ENCODE results near the gene IL1RAPL2. TPM values are rescaled to one million over a fixed set of nuclear protein-coding genes. Genes with fewer than 3 reads are reported as not detected.

Gene IL1RAPL2
- total RNA-seq, 4 donors from 2014 or later = 0.16 TPM; not detected in 3

DNA sequence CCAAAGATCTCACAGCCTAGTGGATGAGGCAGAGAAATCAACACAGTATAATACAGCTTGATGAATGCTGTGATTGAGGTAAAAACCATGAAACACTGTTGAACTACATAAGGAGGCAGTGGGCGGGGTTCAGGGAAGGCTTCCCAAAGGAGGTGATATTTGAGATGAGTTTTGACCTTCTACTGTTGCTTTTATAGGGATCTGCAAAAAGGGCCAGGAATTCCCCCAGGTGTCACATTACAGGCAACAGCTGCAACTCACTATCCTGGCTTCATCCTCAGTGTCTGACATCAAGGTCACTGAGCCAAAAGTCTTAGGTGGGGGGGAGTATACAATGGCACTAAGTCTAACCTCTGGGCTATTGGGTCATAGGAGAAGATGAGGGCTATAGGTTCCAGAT, 1070.7 kb downstream of the IL1RAPL2 start:
- no peak overlapping the region for H3K27ac ChIP-seq
- intact Hi-C loops (cut with DNase I; ENCODE audit: low total_unique reads) (no loop called here), in situ Hi-C loops (cut with MboI; ENCODE audit: low pct_ligation_motif_present in 1 of 4, low pct_unique_long_range_greater_than_20kb in 1 of 4, low sequenced_read_pairs in 3 of 4) (no loop called here)
- DNase-seq = no peak
- WGBS, 2 donors (ENCODE audit: low coverage in 1 of 2) = 80% methylated on average over 1 of the region's 1 CpG; no CpG with 5 or more reads in 1 of the 2 donors
- no peak overlapping the region for H3K4me3 ChIP-seq
- no peaks in the 10 kb centered on the region for H3K27me3 ChIP-seq
- H3K4me1 ChIP-seq = no peaks in the 10 kb centered on the region
- TF ChIP-seq POLR2A (IDR thresholded peaks at IDR 0.05) = no peak
- TF ChIP-seq, protein P1, sequence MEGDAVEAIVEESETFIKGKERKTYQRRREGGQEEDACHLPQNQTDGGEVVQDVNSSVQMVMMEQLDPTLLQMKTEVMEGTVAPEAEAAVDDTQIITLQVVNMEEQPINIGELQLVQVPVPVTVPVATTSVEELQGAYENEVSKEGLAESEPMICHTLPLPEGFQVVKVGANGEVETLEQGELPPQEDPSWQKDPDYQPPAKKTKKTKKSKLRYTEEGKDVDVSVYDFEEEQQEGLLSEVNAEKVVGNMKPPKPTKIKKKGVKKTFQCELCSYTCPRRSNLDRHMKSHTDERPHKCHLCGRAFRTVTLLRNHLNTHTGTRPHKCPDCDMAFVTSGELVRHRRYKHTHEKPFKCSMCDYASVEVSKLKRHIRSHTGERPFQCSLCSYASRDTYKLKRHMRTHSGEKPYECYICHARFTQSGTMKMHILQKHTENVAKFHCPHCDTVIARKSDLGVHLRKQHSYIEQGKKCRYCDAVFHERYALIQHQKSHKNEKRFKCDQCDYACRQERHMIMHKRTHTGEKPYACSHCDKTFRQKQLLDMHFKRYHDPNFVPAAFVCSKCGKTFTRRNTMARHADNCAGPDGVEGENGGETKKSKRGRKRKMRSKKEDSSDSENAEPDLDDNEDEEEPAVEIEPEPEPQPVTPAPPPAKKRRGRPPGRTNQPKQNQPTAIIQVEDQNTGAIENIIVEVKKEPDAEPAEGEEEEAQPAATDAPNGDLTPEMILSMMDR (IDR thresholded peaks at IDR 0.05) = no peak
- no peak for TF ChIP-seq POLR2AphosphoS5 (IDR thresholded peaks at IDR 0.05)
- TF ChIP-seq EP300 (IDR thresholded peaks at IDR 0.05; ENCODE audit: low read depth) = no peak
- H3K9me3 ChIP-seq = no peaks in the 10 kb centered on the region
- H3K36me3 ChIP-seq = no peaks in the 10 kb centered on the region

DNA sequence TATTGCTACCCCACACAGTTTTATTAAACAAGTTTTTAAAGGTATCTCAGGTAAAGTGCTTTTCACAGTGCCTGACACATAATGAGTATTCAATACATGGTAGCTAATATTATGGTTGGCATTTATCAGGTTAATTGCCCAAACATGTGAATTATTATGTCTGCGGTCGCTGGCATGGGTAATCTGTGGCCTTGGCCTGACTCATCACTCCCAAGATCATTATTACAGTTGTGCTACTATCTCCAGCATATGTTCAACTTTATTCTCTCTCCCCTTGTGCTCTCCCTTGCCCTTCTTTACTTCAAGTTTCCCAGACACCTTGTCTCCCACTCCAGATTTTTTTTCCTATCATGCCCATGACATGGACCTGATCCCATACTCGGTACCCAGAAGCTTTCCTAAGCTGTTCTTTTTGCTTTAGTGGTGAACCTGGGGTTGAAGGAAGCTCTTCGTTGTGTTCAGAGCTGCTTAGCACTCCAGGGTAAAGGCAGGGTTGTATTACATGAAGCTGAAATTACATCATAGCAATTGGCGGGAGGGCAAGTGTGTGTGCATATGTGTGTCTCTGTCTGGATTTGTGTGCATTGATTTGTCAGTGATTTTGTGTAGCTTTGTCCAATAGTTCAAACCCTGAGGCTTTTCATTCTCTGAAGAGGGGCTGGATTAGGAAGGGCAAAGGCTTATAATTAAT, 1079.8 kb downstream of the IL1RAPL2 start:
- H3K4me3 ChIP-seq = no peak overlapping the region
- intact Hi-C loops (cut with DNase I; ENCODE audit: low total_unique reads) (no loop called here), in situ Hi-C loops (cut with MboI; ENCODE audit: low pct_ligation_motif_present in 1 of 4, low pct_unique_long_range_greater_than_20kb in 1 of 4, low sequenced_read_pairs in 3 of 4) (no loop called here)
- no peak for DNase-seq
- WGBS, 2 donors (ENCODE audit: low coverage in 1 of 2) = 77% methylated on average over 5 of the region's 5 CpGs; no CpG with 5 or more reads in 1 of the 2 donors
- H3K4me1 ChIP-seq = no peaks in the 10 kb centered on the region
- H3K27me3 ChIP-seq = no peaks in the 10 kb centered on the region
- H3K36me3 ChIP-seq = no peaks in the 10 kb centered on the region
- no peak overlapping the region for H3K27ac ChIP-seq
- no peak for TF ChIP-seq POLR2AphosphoS5 (IDR thresholded peaks at IDR 0.05)
- TF ChIP-seq POLR2A (IDR thresholded peaks at IDR 0.05) = no peak
- no peak for TF ChIP-seq EP300 (IDR thresholded peaks at IDR 0.05; ENCODE audit: low read depth)
- TF ChIP-seq, protein P1 (IDR thresholded peaks at IDR 0.05) = no peak
- H3K9me3 ChIP-seq = no peaks in the 10 kb centered on the region

DNA sequence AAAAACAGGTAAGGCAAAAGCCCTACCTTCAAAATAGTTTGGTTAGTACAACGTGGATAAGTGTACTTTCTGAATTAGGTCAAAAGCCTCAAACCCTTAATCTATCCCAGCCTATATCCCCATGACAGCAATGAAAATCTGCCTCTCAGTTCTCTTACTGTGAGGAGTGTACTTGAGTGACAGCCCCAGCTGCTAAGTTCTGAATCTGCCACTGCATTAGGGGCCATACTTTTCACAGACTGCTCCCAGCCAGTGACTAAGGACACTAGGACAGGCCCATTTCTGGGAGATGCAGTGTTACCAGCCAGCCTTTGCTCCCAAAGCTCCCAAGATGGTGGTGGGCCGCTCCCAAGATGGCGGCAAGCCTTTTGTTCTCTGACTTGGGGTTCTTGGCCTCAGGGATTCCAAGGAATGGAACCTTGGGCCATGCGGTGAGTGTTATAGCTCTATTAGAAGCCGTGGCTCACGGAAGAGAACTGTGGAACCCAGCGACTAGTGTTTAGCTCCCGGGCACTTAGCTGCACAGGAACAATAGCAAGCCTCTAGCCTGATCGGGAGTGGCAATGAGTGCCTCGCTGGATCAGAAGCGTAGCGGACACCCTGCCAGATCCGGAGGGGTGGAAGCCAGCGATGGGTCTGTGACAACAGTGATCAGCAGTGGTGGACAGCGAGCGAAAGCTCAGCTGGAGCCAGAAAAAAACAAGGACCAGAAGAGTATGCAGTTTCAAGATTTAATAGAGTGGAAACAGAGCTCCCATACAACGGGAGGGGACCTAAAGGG, 1080.8 kb downstream of the IL1RAPL2 start:
- H3K36me3 ChIP-seq = no peaks in the 10 kb centered on the region
- WGBS, 2 donors (ENCODE audit: low coverage in 1 of 2) = 86% methylated on average over 17 of the region's 17 CpGs; no CpG with 5 or more reads in 1 of the 2 donors
- H3K9me3 ChIP-seq = no peaks in the 10 kb centered on the region
- TF ChIP-seq POLR2A (IDR thresholded peaks at IDR 0.05) = no peak
- no peak for TF ChIP-seq POLR2AphosphoS5 (IDR thresholded peaks at IDR 0.05)
- TF ChIP-seq, protein P1 (IDR thresholded peaks at IDR 0.05) = no peak
- no peak for TF ChIP-seq EP300 (IDR thresholded peaks at IDR 0.05; ENCODE audit: low read depth)
- in situ Hi-C loops (cut with MboI; ENCODE audit: low pct_ligation_motif_present in 1 of 4, low pct_unique_long_range_greater_than_20kb in 1 of 4, low sequenced_read_pairs in 3 of 4) (no loop called here), intact Hi-C loops (cut with DNase I; ENCODE audit: low total_unique reads) (no loop called here)
- DNase-seq = no peak
- no peak overlapping the region for H3K4me3 ChIP-seq
- no peaks in the 10 kb centered on the region for H3K4me1 ChIP-seq
- no peaks in the 10 kb centered on the region for H3K27me3 ChIP-seq
- no peak overlapping the region for H3K27ac ChIP-seq

DNA sequence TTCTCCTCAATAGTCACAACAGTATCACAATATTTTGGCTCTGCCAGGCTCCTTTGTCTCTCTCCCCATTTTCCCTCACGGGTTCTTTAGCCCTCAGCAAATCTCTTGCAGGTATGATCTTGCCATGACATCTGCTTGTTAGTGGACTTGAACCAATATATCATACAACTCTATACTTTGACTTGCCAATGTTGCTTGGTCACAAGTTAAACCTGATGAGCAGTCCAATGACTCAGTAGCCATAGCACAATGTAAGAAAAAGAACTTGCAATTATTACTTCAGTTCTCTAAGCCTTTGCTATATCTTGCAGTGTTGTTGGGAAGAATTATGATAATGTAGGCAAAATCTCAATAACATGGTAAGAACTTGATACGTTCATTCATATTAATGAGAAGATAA, 1081.8 kb downstream of the IL1RAPL2 start:
- DNase-seq = no peak
- H3K4me1 ChIP-seq = no peaks in the 10 kb centered on the region
- in situ Hi-C loops (cut with MboI; ENCODE audit: low pct_ligation_motif_present in 1 of 4, low pct_unique_long_range_greater_than_20kb in 1 of 4, low sequenced_read_pairs in 3 of 4) (no loop called here), intact Hi-C loops (cut with DNase I; ENCODE audit: low total_unique reads) (no loop called here)
- H3K9me3 ChIP-seq = no peaks in the 10 kb centered on the region
- 33 to 53% methylated on average over 1 to 2 of the region's 2 CpGs for WGBS, 2 donors (ENCODE audit: low coverage in 1 of 2)
- TF ChIP-seq, protein P1 (IDR thresholded peaks at IDR 0.05) = no peak
- no peak for TF ChIP-seq EP300 (IDR thresholded peaks at IDR 0.05; ENCODE audit: low read depth)
- no peak for TF ChIP-seq POLR2A (IDR thresholded peaks at IDR 0.05)
- no peak for TF ChIP-seq POLR2AphosphoS5 (IDR thresholded peaks at IDR 0.05)
- no peak overlapping the region for H3K4me3 ChIP-seq
- no peaks in the 10 kb centered on the region for H3K36me3 ChIP-seq
- no peak overlapping the region for H3K27ac ChIP-seq
- no peaks in the 10 kb centered on the region for H3K27me3 ChIP-seq

All from transverse colon (tissue), 4 donors.